Prostate gland (tissue), 2 donors: ENCODE data around the gene A2ML1. TPM values are rescaled to one million over a fixed set of nuclear protein-coding genes. Genes with fewer than 3 reads are reported as not detected.

Source experiments
- total RNA-seq, 2 donors: library from RNA; depleted of rRNA; stranded (reverse); fragments of >200 nt; gene quantifications; one replicate each; pipeline ENCODE4 v1.1.0, GENCODE V29; 2016

A2ML1 gene
- total RNA-seq, 2 donors from 2014 or later: 1.6 to 43.7 TPM

Other genes with a start within 250 kb of the A2ML1 start
- 1 to 10 TPM in 1 of 2 donors, not detected in 1; 4.3 TPM for gene AICDA, start 209.8 kb upstream of the A2ML1 start, total RNA-seq
- gene MFAP5, start 159.8 kb upstream of the A2ML1 start, total RNA-seq: 10 to 100 TPM in 1 of 2 donors, 1 to 10 TPM in 1; 2.8 to 13.4 TPM
- 10 to 100 TPM; 14.4 to 72.4 TPM for gene RIMKLB, start 124.6 kb upstream of the A2ML1 start, total RNA-seq
- 100 to 1,000 TPM in 1 of 2 donors, 10 to 100 TPM in 1; 38.2 to 104 TPM for gene PHC1, start 91.9 kb downstream of the A2ML1 start, total RNA-seq
- gene M6PR, start 127.0 kb downstream of the A2ML1 start, total RNA-seq: 100 to 1,000 TPM; 128 to 141 TPM
- 1 to 10 TPM in 1 of 2 donors, under 1 TPM in 1; 0.36 to 4.5 TPM for gene KLRG1, start 166.9 kb downstream of the A2ML1 start, total RNA-seq